Nephron progenitor cell (in vitro differentiated cells): ENCODE results near the gene SCRN1.

ENCODE experiments used
- DNase-seq: peaks from one replicate; pipeline ENCODE4 v3.0.0; 2021
- H3K27ac Mint-ChIP-seq: 2 replicates; pipeline ENCODE4 v1.8.0; 2021; ENCODE audit warnings: mild to moderate bottlenecking, moderate library complexity, mixed read lengths
- H3K27me3 Mint-ChIP-seq: 2 replicates; pipeline ENCODE4 v1.8.0; 2021; ENCODE audit warnings: mild to moderate bottlenecking, low read depth, mixed read lengths; ENCODE audit not compliant: poor library complexity
- H3K36me3 Mint-ChIP-seq: 2 replicates; pipeline ENCODE4 v1.8.0; 2021; ENCODE audit warnings: low read depth, mixed read lengths
- H3K4me1 Mint-ChIP-seq: 2 replicates; pipeline ENCODE4 v1.8.0; 2021; ENCODE audit warnings: mixed read lengths
- H3K4me3 Mint-ChIP-seq: 2 replicates; pipeline ENCODE4 v1.8.0; 2021; ENCODE audit warnings: mild to moderate bottlenecking, moderate library complexity, mixed read lengths
- H3K9me3 Mint-ChIP-seq: 2 replicates; pipeline ENCODE4 v1.8.0; 2021; ENCODE audit warnings: mild to moderate bottlenecking, moderate library complexity, mixed read lengths
- CTCF ChIP-seq: fragments of 200-600 bp; sonication (generic); IDR thresholded peaks from 2 replicates; pipeline ENCODE4 v1.5.0; 2021; ENCODE audit warnings: antibody characterized with exemption

SCRN1 gene

GRCh38 chr7:29955075-29955792, 34.4 kb downstream of the SCRN1 start:
- Mint-ChIP-seq H3K27me3 (peaks cover 2% of the 10 kb centered on the region), H3K4me1 (peaks cover 26% of the 10 kb centered on the region), H3K4me3 (no peak overlapping the region), H3K9me3 (no peaks in the 10 kb centered on the region), H3K36me3 (peaks cover 64% of the 10 kb centered on the region), H3K27ac (no peak overlapping the region)
- DNase-seq, result no peak
- no peak for TF ChIP-seq CTCF

DNA sequence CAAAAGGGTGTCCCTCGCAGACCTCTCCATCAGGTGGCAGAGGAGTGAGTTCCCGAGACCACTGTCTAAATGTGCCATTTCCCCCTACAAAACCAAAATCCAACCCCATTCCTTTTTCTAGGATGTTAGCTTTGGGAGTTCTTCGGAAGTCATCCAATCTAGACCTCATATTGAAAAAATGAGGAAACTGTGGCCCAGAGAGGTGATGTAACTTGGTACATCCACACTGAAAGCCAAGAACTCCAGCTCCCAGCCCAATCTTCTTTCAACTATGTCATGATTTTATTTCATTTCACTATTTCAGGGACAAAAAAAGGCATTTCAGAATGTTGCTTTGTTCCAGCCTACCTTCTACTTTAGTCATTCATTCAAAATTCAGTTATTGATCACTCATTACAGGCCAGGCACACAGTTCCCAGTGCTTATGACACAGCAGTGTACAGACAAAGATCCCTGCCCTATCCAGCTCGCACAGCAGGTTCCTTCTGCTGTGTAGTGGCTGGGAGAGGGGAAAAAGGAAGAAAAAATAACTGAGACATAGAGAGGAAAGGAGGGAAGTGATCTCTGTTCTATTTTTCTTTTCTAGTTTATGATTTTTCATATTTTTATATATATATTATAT, 35.8 kb downstream of the SCRN1 start:
- Mint-ChIP-seq H3K36me3 (peaks cover 57% of the 10 kb centered on the region), H3K4me1 (peaks cover 24% of the 10 kb centered on the region), H3K27ac (peak overlapping the region; percentile 29), H3K9me3 (no peaks in the 10 kb centered on the region), H3K4me3 (no peak overlapping the region), H3K27me3 (peaks cover 2% of the 10 kb centered on the region)
- TF ChIP-seq CTCF, result no peak
- no peak for DNase-seq

DNA sequence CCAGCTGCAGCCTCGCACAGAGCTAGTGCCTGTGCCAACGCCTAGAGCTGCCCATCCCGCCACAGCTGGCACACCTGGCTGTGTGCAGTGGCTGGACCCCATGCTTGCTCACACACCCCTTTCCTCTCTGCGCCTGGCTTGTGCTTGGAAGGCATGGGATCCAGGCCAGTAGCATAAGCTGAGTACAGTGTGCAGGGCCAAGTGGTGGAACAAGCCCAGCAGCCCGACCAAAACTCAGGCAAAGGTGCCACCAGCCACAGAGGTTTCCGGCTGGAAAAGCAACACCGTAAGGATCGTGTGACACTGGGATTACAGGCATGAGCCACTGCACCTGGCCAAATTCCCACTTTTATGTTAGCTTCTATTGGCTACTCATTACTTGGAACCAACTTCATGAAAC, 38.4 kb downstream of the SCRN1 start:
- Mint-ChIP-seq H3K4me3 (no peak overlapping the region), H3K27ac (no peak overlapping the region), H3K4me1 (peaks cover 4% of the 10 kb centered on the region), H3K9me3 (no peaks in the 10 kb centered on the region), H3K27me3 (peaks cover 2% of the 10 kb centered on the region), H3K36me3 (peaks cover 80% of the 10 kb centered on the region)
- TF ChIP-seq CTCF, result no peak
- no peak for DNase-seq

DNA sequence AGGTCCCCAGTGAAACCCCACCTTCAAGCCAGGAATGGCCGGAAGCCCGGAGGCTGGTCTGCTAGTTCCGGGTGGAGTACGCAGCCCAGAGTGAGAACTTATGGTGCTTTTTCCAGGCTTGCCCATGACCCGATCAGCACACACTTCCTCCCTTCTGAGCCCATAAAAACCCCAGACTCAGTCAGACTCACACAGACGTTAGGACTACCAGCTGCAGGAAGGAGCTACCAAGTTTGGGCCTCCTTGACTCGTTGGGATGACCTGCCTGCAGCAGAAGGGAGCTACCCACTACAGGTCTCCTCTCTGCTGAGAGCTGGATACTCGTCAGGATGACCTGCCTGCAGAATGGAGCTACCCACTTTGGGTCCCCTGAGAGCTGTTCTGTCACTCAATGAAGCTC, 39.1 kb downstream of the SCRN1 start:
- no peak for TF ChIP-seq CTCF
- no peak for DNase-seq
- no peaks in the 10 kb centered on the region for H3K9me3 Mint-ChIP-seq
- peaks cover 87% of the 10 kb centered on the region for H3K36me3 Mint-ChIP-seq
- H3K27me3 Mint-ChIP-seq, result peaks cover 2% of the 10 kb centered on the region
- H3K27ac Mint-ChIP-seq, result no peak overlapping the region
- H3K4me1 Mint-ChIP-seq, result no peaks in the 10 kb centered on the region
- no peak overlapping the region for H3K4me3 Mint-ChIP-seq

DNA sequence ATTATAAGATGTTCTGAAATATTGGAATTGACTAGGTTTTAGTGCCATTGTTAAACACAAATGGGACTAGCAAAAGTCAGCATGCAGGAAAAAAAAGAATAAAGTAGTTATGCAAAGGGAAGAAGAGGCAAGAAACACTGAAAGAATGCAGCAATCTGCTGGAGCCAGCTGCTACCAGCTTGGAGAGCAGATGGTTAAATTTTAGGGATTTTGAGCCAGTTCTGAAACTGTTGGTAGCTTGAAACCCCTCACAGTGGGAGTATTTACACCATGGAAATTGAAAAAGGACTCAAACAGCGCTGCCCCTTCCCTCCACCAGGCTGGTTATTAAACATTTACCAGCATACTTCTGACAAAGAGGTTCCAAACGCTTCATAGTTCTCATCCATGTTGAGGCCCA, 41.0 kb downstream of the SCRN1 start:
- no peak for DNase-seq
- Mint-ChIP-seq H3K27me3 (peaks cover 4% of the 10 kb centered on the region), H3K4me3 (no peak overlapping the region), H3K4me1 (peaks cover 5% of the 10 kb centered on the region), H3K36me3 (peaks cover 86% of the 10 kb centered on the region), H3K27ac (peak overlapping the region; percentile 67), H3K9me3 (no peaks in the 10 kb centered on the region)
- TF ChIP-seq CTCF, result no peak
